Ecto neural progenitor cell (in vitro differentiated cells): ENCODE measurements around the gene SH3RF2.

Source experiments
- DNase-seq: peaks from one replicate; pipeline ENCODE4 v3.0.0-alpha.2; 2018; ENCODE audit warnings: low spot score

SH3RF2 gene

DNA sequence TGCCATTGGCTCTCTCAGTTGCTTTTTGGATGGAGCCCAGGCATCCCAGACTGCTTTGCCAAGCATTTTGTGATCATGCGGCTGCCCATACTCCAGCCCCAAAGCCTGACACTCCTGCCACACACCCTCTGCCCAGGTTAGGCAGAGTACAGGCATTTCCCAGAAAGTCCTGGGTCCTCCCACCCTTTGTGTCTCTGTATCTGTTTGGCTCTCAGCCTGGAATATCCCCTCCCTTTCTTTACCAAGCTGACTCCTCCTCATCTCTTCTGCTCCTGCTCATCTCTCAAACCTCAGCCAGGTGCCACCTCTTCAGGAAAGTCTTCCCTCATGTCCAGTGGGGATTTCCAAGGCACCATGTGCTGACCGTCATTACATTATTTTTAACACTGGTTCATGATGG, 14.3 kb upstream of the SH3RF2 start:
- DNase-seq, result no peak

- DNase-seq, result no peak
Observed at GRCh38 chr5:145923405-145923804, 13.0 kb upstream of the SH3RF2 start.

DNA sequence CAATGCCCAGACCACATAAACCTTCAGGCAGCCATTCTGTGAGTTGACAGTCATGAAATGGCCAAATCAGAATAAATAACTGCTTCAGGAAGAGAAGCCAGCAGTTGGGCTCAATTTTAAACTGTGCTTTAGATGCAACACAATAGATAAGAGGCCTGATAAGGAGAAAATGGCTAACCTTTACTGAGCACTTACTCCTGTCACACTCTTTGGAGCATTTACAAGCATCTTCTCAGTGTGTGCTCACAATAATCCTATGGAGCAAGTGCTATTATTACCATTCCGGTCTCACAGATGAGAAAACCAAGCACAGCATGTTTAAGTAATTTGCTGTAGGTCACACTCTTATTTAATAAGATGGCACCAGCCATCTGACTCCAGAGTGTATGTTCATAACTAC, 11.5 kb upstream of the SH3RF2 start:
- no peak for DNase-seq

DNA sequence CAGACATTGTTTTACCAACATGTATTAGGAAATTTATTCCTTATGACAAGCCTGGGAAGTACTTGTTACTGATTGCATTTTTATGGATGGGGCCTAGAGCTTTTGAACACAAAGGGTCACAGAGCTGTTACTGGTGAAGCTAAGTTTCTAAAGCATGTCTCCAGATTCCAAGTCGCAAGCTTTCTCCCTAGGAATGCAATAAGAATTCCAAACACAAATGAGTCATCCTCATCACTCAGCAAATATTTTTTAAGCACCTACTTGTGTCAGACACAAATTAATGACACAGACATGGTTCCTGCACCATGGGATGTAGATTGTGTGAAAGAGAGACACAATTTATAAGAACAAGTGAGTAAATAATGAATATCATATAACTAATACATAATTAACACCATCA, 11.0 kb upstream of the SH3RF2 start:
- DNase-seq, result no peak

- no peak for DNase-seq
Observed at GRCh38 chr5:145925803-145926202, 10.6 kb upstream of the SH3RF2 start.

DNA sequence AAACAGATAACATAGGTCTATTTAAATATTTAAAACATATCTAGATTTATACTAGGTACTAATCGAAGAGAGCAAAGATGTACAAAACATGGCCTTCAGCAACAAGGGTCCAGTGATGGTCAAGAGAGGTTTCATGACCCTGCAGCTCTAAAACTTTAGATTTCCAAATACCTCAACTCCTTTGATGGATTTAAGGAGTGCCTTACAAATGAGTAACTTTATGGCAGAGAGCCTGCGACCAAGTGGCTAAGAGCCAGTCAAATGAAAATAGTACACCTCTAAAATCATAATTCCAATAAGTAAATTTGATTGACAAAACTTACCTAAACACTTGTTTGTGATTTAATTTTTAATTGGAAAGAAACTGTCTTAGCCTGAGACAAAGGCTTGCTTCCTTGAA, 4.7 kb upstream of the SH3RF2 start:
- no peak for DNase-seq

DNA sequence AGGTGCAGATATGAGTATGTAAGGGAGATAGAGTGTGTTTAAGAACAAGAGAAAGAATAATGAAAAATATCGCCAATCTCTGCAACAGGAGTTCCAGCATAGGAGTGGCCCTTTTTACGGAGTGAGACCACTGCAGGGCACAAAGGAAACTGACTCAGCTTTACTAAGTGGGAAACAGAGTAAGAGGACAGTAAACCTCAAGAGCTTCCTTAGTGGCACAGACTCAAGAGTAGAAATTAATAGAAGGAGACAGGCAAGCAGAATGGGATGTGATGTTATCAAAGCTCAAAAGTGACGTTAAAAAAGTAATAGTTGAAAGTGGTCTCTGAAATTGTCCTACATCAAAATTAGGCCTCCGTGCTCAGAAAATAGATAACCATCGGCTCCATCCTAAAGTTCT, 2.1 kb upstream of the SH3RF2 start:
- DNase-seq, result no peak

DNA sequence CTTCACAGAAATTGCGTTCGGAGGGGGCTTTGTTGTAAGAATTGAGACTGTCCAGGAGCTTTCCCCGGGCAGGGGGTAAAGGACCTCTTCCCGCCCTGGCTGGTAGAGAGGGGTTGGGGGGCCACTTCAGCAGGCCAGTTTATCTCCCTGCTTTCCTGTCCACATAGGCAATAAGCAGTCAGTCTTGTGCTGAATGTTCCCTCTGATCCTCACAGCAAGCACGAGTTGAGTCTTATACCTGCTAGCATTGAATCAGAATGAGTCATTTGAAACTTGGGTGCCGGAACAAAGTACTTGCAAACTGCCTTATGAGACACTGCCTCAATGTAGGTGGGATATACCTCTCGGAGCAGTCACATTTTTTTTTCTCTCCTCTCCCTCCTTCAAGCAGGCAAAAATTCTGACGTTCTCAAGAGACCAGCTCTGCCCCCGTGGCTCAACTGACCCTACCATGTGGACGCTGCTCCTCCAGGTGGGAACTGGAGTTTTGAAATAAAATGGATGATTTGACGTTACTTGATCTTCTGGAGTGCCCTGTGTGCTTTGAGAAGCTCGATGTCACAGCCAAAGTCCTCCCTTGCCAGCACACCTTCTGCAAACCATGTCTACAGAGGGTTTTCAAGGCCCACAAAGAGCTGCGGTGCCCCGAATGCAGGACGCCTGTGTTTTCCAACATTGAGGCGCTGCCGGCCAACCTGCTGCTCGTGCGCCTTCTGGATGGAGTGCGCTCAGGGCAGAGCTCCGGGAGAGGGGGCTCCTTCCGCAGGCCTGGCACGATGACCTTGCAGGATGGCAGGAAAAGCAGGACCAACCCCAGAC, 1.3 kb downstream of the SH3RF2 start:
- no peak for DNase-seq

DNA sequence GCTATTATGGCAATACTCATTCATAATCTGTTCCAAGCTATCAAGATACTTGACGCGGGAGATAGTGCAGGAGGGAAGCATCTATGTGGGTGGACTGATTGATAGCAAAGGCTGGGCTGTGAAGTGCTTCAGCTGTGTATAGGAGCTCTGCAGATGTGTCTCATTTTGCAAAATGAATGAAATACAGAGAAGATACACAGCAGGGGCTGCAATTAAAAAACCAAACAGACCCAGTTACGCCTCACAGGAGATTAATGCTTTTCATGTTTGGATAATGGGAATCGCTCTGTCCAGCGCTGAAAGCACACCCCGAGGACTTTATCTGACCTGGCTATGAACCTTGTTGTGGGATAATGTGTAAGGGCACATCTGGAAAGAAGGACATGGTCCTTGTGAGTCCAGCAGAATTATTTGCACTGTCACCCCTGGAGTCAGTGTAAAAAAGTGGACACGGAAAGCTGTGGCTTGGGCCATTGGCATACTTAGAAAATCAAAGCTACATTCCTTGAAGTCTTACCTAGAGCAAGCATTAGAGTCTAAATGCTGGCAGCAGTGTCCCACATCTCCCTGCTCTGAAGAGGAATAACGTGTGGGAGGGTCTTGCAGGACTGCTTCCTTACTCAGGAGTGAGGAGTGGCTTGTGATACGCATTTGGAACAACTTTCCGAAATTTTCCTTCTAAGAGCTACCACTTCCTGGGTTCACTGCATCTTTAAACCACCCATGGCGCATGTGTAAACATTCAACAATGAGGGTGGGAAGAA, 2.6 kb downstream of the SH3RF2 start:
- no peak for DNase-seq

DNA sequence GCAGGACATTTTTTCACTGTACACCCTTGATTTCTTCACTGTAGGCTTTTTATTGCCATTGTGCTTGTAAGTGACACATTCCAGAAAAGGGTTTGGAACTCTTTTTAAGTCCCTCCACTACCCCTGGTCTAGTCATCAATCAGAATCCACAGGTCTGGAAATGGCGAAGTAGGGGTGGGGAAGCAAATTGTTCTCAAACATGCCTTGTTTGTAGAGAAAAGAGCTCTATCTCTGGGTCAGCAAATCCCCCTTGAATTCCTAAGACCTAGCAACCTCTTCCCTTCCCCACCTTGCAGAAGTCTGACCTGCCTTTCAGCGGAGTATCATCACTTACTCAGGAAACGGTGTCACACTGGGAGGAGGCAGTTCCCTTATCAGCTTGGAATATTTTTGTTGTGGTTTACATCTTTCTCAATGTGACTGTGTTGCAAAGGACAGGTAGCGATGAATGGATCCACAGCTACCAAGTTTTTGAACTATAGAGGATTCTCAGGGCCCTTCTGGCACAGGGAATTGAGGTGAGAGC, 3.2 kb downstream of the SH3RF2 start:
- no peak for DNase-seq

GRCh38 chr5:145941096-145941447, 4.7 kb downstream of the SH3RF2 start:
- DNase-seq, result no peak

GRCh38 chr5:145941448-145942130, 5.2 kb downstream of the SH3RF2 start:
- DNase-seq, result no peak

- no peak for DNase-seq
Observed at GRCh38 chr5:145942201-145942600, 5.8 kb downstream of the SH3RF2 start.

DNA sequence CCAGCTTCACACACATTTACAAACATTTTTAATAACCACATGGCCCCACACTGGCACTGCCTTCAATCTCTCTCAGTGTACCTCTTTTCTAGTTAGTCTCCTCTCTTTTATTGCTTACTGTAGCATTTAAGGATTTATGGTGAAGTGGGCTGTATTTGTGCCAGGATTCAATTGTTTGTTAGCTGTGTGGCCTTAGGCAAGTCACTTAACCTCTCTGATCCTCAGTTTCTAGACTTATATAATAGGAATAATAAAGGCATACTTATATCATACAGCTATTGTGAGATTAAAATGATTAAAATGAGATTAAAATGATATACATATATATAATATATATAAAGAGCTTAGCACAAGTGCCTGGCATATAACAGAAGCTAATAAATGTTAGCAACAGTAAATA, 6.4 kb downstream of the SH3RF2 start:
- no peak for DNase-seq

DNA sequence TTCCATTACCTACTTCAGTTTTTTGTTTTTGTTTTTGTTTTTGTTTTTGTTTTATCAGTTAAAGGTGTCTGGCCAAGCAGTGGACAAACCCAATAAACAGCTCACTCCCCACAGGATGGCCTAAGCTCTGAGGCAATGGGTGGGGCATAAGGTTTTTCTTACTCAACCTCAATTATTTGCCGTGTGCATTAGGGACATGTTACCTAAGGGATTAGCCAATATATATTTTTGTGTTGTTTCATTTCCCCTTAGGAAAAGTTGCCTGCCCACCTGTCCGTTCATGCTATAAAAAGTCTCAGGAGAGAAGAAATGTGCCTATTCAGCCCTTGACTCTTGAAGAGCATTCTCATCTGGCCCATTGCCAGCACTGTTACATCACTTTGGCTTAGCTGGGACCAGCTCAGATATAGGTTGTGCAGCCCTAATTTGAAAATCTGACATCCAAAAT, 7.3 kb downstream of the SH3RF2 start:
- no peak for DNase-seq

DNA sequence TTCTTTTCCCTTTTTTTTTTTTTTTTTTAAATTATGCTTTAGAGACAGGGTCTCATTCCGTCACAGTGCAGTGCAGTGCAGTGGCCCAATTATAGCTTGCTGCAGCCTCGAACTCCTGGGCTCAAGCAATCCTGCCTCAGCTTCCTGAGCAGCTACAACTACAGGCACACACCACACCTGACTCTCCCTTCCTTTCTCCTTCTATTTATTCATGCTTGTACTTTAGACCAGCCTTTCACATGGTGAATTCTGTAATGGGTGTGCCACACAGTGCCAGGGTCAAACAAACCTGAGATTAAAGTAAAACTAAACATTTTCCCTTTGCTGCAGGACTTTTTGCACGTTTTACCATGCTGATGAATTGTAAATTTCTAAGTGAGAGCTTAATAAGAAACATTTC, 8.0 kb downstream of the SH3RF2 start:
- DNase-seq, result no peak

DNA sequence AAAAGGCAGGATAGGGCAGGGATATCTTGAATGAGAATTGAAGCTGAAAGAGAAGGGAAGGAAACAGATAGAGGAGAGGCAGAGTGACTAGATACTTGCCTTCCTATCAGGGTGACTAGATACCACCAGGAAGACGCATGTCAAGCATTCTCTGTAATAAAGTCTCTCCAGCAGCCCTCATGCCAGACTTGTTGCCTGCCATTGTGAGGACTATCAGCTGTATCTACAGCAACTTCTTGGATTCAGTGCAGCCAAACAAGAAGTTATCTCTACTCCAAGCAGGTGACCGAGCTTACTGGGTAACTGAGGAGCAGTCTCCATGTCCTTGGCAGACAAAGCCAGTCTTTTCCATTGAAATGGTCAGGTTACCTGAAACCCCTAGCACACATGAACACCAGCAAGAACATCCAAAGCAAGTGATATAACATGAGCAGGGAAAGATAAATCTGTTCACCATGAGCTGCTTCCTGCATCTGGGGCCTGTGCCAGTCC, 9.3 kb downstream of the SH3RF2 start:
- no peak for DNase-seq

DNA sequence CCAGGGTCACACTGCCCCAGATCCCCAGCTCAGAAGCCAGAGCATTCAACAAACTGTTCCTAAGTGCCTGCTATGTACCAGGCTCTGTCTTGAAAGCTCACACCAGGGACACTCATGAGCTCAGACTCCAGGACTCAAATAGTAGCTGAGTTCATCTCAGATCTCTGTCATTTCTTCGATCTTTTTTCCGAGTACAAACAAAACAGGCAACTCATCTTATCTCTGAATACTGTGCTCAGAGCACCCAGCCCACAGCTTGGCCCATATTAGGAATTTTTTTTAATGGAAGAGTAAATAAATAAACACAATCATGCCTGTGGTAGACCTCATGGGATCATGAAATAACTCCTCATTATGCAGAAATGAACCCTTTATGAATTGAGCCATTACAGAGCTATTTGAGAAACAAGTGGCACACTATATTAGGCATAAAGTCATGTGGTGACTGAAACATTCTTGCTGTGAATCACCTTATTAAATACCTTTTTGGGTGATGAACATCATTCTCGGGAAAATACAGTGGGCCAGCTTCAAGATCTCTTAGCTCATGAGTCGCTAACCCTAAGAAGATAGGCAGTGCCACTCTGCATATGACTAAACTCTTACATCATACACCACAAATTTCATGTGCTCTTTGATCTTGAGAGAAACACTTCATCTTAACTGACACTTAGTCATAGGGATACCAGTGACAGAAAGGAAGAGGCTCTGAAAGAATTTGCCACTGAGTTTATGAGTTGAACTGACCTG, 9.9 kb downstream of the SH3RF2 start:
- DNase-seq, result no peak

DNA sequence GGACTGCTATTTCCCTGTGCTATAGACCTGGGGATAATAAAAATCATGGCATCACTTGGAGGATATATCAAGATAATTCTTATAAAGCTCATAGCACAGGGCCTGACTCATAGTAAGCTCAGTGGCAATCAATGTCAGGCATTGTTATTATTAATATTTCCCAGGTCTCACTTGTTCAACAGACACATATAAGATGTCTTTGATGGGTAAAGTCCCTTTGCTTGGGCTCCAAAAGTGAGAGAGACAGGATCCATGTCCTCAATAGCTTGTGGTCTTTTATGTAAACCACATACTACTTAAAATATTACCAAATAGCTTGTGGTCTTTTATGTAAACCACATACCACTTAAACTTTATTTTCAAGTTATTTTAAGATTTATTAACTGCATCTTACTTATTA, 11.2 kb downstream of the SH3RF2 start:
- DNase-seq, result no peak

- DNase-seq, result no peak
Observed at GRCh38 chr5:145948047-145948446, 11.7 kb downstream of the SH3RF2 start.

GRCh38 chr5:145948921-145949320, 12.5 kb downstream of the SH3RF2 start:
- no peak for DNase-seq

DNA sequence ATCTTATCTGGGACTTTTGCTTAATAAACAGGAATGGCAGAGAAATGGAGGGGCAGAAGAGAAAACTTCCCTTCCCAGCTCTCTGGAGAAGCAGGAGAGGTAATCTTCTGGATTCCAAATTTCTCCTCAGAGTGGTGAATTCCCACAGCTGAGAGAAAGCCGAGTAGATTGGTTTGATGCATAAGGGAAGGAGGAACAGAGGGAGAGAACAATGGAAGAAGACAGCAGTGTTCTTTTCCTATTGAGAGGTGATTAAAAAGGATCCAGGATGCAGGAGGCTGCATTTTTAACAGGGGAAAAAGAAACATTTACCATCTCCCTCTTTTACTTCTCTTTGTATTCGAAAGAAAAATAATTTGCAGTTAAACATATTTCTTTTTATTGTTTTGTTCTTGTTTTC, 13.1 kb downstream of the SH3RF2 start:
- DNase-seq, result no peak
